Transverse colon (tissue), 4 donors: Measurements from ENCODE around the gene NUP214.

Experiments
- EP300 ChIP-seq: sonication (generic); formaldehyde crosslinking; IDR thresholded peaks from one replicate; pipeline ENCODE4 v1.6.1; 2017; ENCODE audit warnings: antibody characterized with exemption, low read depth
- POLR2A ChIP-seq: fragments of 450-650 bp; IDR thresholded peaks from one replicate; pipeline ENCODE4 v1.6.1; 2016; ENCODE audit warnings: antibody characterized with exemption, mild to moderate bottlenecking, moderate library complexity
- POLR2AphosphoS5 ChIP-seq, 3 donors: sonication (generic); formaldehyde crosslinking; IDR thresholded peaks; one replicate each; pipeline ENCODE4 v1.6.1; 2016; ENCODE audit warnings: antibody characterized with exemption in 3 of 3
- TF ChIP-seq, protein P1 (sequence below), 5 experiments: fragments of 200-600 bp in 3 of 5; fragments of 450-650 bp in 2 of 5; sonication (generic) in 3 of 5; IDR thresholded peaks; 1 replicate in 2 of 5; 2 replicates in 3 of 5; pipeline ENCODE4 v1.5.1; 2016 to 2017; ENCODE audit warnings: antibody characterized with exemption in 5 of 5, inconsistent platforms in 3 of 5, mild to moderate bottlenecking in 2 of 5, moderate library complexity in 1 of 5

DNA sequence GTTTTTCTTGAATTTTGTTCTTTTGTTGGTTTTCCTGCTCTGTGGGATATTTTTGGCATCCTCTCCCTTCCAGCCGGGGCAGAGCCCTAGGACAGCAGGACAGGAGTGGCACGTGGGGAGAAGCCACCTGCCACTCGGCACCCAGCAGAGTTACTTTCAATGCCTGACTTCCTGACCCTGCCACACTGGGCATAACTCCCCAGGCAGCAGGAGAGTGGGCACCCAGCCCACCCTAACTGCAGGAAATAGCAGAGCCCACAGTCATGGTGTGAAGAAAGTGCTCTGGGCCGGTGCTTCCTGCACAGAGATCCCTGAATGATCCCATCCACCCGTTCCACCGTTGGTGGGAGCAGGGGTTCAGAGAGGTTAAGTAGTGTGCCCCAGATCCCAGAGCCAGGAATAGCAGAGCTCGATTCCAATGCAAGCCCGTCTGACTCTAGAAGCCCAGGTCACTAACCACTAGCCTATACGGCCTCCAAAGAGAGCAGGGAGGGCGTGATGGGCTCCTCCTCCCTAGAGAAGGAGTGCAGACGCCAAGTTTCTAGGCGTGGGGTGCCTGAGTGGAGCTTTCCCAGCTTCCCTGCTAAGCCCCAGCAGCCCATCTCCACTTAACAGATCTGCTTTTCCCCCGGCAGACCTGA lies 8.1 kb upstream of the NUP214 start:
- TF ChIP-seq, protein P1, sequence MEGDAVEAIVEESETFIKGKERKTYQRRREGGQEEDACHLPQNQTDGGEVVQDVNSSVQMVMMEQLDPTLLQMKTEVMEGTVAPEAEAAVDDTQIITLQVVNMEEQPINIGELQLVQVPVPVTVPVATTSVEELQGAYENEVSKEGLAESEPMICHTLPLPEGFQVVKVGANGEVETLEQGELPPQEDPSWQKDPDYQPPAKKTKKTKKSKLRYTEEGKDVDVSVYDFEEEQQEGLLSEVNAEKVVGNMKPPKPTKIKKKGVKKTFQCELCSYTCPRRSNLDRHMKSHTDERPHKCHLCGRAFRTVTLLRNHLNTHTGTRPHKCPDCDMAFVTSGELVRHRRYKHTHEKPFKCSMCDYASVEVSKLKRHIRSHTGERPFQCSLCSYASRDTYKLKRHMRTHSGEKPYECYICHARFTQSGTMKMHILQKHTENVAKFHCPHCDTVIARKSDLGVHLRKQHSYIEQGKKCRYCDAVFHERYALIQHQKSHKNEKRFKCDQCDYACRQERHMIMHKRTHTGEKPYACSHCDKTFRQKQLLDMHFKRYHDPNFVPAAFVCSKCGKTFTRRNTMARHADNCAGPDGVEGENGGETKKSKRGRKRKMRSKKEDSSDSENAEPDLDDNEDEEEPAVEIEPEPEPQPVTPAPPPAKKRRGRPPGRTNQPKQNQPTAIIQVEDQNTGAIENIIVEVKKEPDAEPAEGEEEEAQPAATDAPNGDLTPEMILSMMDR (IDR thresholded peaks at IDR 0.05): no peak
- no peak for TF ChIP-seq POLR2A
- no peak for TF ChIP-seq EP300
- TF ChIP-seq POLR2AphosphoS5 (IDR thresholded peaks at IDR 0.05): no peak
